Measurements from ENCODE around the gene SV2C. TPM values are rescaled to one million over a fixed set of nuclear protein-coding genes. Genes with fewer than 3 reads are reported as not detected.

Gene SV2C
- total RNA-seq, 4 donors from 2014 or later, result 0.05 to 0.11 TPM; not detected in 2

DNA sequence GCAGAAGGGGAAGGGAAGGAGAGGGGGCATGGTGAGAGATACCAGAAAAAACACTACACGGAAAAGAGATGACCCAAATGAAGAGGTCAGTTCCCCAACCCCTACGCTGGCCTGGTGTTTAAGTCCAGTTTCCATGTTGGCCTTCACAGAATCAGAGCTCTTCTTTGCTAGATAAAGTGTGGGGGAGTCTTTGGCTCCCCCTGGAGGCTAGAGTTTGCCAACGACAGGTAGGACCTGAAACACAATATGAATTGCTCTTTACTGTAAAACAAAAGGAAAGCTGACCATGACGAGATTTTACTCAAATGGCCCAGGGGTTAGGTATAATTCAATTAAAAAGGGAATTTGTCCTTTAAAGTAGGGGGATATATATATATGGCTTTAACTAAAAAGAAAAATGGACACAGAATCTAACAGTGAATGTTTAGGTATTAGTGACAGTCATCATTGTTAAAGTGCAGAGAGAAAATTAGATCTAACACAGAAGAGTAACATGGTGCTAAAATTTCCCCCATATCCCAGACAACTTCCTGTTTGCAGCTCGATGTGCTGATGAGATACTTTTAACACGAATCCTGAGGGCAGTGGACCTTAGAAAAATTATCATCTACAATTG is 92.0 kb downstream of the SV2C start:
- Histone ChIP-seq H3K36me3 (no peaks in the 10 kb centered on the region), H3K27me3 (no peaks in the 10 kb centered on the region), H3K9me3 (no peaks in the 10 kb centered on the region), H3K4me3 (replicated peaks in 1 of 3) (no peak overlapping the region), H3K27ac (no peak overlapping the region), H3K4me1 (no peaks in the 10 kb centered on the region)
- 25 to 32% methylated on average over 6 of the region's 6 CpGs for WGBS, 2 donors
- DNase-seq, result peak; percentile 63 to 70
- TF ChIP-seq CTCF (IDR thresholded peaks at IDR 0.05), result peak; percentile 56 to 80 (median 66)
- no peak for TF ChIP-seq POLR2A (IDR thresholded peaks at IDR 0.05)
- intact Hi-C loops (cut with DNase I), result loop anchor here (5.0 kb wide), 1 partner anchor 438 kb away; no protein-coding TSS in a partner anchor

DNA sequence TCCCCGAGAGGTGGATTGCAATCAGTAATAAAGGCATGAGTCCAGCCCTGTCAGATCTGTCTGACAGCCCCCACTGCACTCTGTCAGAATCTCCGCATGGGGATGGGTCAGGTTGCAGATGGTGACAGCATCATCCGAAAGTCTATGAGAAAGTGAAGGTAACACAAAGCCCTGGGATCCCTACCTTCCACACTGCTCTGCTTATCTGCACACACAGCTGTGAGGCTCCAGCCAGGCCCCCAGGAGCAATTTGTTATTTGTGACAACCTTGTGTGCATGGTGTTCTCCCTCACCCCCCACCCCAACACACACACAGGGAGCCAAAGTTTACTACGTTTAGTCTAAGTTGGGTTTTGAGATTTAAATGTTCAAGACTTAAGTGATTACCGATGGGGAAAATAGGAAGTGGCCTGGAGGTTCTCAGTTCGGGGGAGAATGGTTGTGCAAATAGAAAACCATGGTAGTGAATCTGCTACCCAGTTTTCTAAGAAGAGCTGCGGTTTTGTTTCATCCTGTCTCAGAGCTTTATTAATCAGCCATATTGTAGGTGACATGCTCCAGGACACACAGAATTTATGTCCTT is 92.7 kb downstream of the SV2C start:
- Histone ChIP-seq H3K27me3 (no peaks in the 10 kb centered on the region), H3K36me3 (no peaks in the 10 kb centered on the region), H3K4me1 (no peaks in the 10 kb centered on the region), H3K4me3 (replicated peaks in 1 of 3) (no peak overlapping the region), H3K9me3 (no peaks in the 10 kb centered on the region), H3K27ac (no peak overlapping the region)
- 76 to 78% methylated on average over 7 of the region's 7 CpGs for WGBS, 2 donors
- no peak for DNase-seq
- intact Hi-C loops (cut with DNase I), result loop anchor here (5.0 kb wide), 1 partner anchor 439 kb away; no protein-coding TSS in a partner anchor
- no peak for TF ChIP-seq CTCF (IDR thresholded peaks at IDR 0.05)

- TF ChIP-seq POLR2A (IDR thresholded peaks at IDR 0.05) (no peak), CTCF (IDR thresholded peaks at IDR 0.05) (no peak)
- no peaks in the 10 kb centered on the region for H3K36me3 ChIP-seq
- no peak for DNase-seq
- no peak overlapping the region for H3K27ac ChIP-seq
- no peak overlapping the region for H3K4me3 ChIP-seq (replicated peaks in 1 of 3)
- H3K9me3 ChIP-seq, result no peaks in the 10 kb centered on the region
- no peaks in the 10 kb centered on the region for H3K4me1 ChIP-seq
- intact Hi-C loops (cut with DNase I), result loop anchor here (5.0 kb wide), 1 partner anchor 441 kb away; no protein-coding TSS in a partner anchor
- H3K27me3 ChIP-seq, result no peaks in the 10 kb centered on the region
Observed at GRCh38 chr5:76177978-76178377, 94.8 kb downstream of the SV2C start.

DNA sequence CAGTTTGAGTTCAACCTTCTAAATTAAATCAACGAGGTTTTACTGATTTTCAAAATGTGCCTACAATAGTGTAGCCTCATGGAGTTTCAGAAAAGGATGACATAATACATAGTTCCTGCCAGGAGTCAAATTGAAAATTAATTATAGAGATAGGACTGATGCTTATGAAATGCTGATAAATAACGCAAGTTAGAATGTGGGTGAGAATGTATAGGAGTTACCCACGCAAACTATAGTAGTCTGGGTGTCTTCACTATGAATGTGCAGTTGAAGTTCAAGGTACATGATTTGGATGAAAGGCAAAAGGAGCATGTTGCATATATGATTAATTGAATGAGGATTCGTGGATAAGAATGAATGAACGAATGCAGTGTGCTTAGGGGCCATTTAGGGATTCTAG is 95.7 kb downstream of the SV2C start:
- Histone ChIP-seq H3K9me3 (no peaks in the 10 kb centered on the region), H3K27ac (no peak overlapping the region), H3K36me3 (no peaks in the 10 kb centered on the region), H3K27me3 (no peaks in the 10 kb centered on the region), H3K4me3 (replicated peaks in 1 of 3) (no peak overlapping the region), H3K4me1 (no peaks in the 10 kb centered on the region)
- no peak for DNase-seq
- 71 to 81% methylated on average over 5 of the region's 5 CpGs for WGBS, 2 donors
- intact Hi-C loops (cut with DNase I), result loop anchor here (5.0 kb wide), 1 partner anchor 442 kb away; no protein-coding TSS in a partner anchor
- no peak for TF ChIP-seq CTCF (IDR thresholded peaks at IDR 0.05)
- no peak for TF ChIP-seq POLR2A (IDR thresholded peaks at IDR 0.05)
